Thyroid gland (tissue), 4 donors: ENCODE results near the gene CD48.

ENCODE experiments used
- POLR2A ChIP-seq, 2 donors: fragments of 450-650 bp; IDR thresholded peaks; one replicate each; pipeline ENCODE4 v1.6.1; 2017; ENCODE audit warnings: antibody characterized with exemption in 2 of 2, mild to moderate bottlenecking in 2 of 2, moderate library complexity in 1 of 2
- TF ChIP-seq, protein P1 (sequence below), 6 experiments: fragments of 200-600 bp in 3 of 6; fragments of 450-650 bp in 3 of 6; sonication (generic) in 3 of 6; IDR thresholded peaks; one replicate each; pipeline ENCODE4 v1.5.1; 2016 to 2019; ENCODE audit warnings: antibody characterized with exemption in 6 of 6, mild to moderate bottlenecking in 2 of 6, inconsistent platforms in 1 of 6, moderate library complexity in 1 of 6

DNA sequence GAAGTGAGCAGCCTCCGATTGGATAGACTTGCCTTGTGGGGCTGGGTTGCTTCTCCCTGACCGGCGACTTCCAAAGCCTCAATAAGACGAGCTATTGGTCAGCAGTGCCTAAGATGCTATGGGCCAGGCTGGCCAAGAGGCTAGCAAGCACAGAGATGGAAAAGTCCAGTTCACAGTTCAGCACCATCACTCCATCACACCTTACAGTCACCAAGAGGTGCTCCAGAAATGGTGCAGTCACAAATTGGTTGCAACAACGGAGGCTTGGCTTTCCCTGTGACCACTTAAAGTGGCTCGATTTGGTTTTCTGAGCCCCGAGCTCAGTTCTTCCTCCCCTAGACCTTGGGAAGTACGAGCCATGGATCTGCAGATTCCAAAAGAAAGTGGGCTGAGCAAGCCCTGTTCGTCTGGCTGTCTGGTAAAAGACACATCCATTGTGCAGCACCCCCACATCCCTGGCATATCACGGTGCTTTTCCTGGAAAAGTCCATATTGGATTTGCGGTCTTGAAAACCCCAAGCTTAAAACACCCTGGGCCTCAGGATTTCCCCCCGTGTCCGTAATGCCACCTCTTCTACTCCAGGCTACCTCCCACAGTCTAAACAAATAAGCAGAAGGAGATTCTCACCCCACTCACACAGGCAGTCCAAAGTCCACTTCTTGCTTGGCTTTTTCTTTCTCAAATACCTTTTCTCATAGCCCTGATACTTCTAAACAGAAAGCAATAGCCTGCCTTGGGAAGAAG is 66.1 kb downstream of the CD48 start:
- TF ChIP-seq, protein P1, sequence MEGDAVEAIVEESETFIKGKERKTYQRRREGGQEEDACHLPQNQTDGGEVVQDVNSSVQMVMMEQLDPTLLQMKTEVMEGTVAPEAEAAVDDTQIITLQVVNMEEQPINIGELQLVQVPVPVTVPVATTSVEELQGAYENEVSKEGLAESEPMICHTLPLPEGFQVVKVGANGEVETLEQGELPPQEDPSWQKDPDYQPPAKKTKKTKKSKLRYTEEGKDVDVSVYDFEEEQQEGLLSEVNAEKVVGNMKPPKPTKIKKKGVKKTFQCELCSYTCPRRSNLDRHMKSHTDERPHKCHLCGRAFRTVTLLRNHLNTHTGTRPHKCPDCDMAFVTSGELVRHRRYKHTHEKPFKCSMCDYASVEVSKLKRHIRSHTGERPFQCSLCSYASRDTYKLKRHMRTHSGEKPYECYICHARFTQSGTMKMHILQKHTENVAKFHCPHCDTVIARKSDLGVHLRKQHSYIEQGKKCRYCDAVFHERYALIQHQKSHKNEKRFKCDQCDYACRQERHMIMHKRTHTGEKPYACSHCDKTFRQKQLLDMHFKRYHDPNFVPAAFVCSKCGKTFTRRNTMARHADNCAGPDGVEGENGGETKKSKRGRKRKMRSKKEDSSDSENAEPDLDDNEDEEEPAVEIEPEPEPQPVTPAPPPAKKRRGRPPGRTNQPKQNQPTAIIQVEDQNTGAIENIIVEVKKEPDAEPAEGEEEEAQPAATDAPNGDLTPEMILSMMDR (IDR thresholded peaks at IDR 0.05) = no peak
- no peak for TF ChIP-seq POLR2A (IDR thresholded peaks at IDR 0.05)
